H1 (cell line): Measurements from ENCODE around the gene AQP12A. TPM values are rescaled to one million over a fixed set of nuclear protein-coding genes. Genes with fewer than 3 reads are reported as not detected.
"Not testable (repeated sequence)": the region's sequence is repeated elsewhere in the genome, so short reads cannot be mapped to it uniquely, and the experiment has no call there.

Experiments used
- CTCF ChIA-PET: fragments of 300-600 bp; sonication (Branson Sonifier 250); formaldehyde crosslinking; loops from one replicate; lab custom pipeline; 2021; ENCODE audit not compliant: partially characterized antibody; lab: Charles Lee
- POLR2A ChIA-PET: fragments of 300-600 bp; sonication (Branson Sonifier 250); formaldehyde crosslinking; loops from one replicate; lab custom pipeline; 2021; ENCODE audit warnings: inconsistent platforms; ENCODE audit not compliant: partially characterized antibody; lab: Charles Lee
- DNase-seq, 2 experiments: peaks; one replicate each; pipeline versions ENCODE4 v3.0.0 to v3.0.0-alpha.2; 2010 to 2022; ENCODE audit warnings: low spot score in 2 of 2, low read depth in 1 of 2, mixed read lengths in 1 of 2
- FAIRE-seq: peaks from 2 replicates; lab custom pipeline; 2011; peaks lifted over from hg19 to GRCh38; lab: Jason Lieb, UNC
- H2AFZ ChIP-seq: 2 replicates; pipeline ENCODE4 v1.8.1; 2012; ENCODE audit warnings: low read length, inconsistent platforms
- H2AK5ac ChIP-seq: 2 replicates; pipeline ENCODE4 v1.6.1; 2013; ENCODE audit warnings: low read depth, low read length
- H2BK120ac ChIP-seq: replicated peaks from 2 replicates; pipeline ENCODE3; 2013; ENCODE audit warnings: low read depth, low read length, inconsistent platforms
- H2BK12ac ChIP-seq: 2 replicates; pipeline ENCODE4 v1.6.1; 2013; ENCODE audit warnings: low read depth, low read length
- H2BK15ac ChIP-seq: 2 replicates; pipeline ENCODE4 v1.6.1; 2013; ENCODE audit warnings: low read length
- H2BK20ac ChIP-seq: 2 replicates; pipeline ENCODE4 v1.6.1; 2013; ENCODE audit warnings: low read length
- H2BK5ac ChIP-seq: 2 replicates; pipeline ENCODE4 v1.6.1; 2013; ENCODE audit warnings: low read depth, low read length
- H3K14ac ChIP-seq: 2 replicates; pipeline ENCODE4 v1.6.1; 2013; ENCODE audit warnings: inconsistent platforms; ENCODE audit not compliant: insufficient read length
- H3K18ac ChIP-seq: 2 replicates; pipeline ENCODE4 v1.6.1; 2013; ENCODE audit warnings: low read length; ENCODE audit errors: extremely low read depth
- H3K23ac ChIP-seq: 2 replicates; pipeline ENCODE4 v1.6.1; 2013; ENCODE audit warnings: inconsistent platforms; ENCODE audit not compliant: insufficient read length
- H3K23me2 ChIP-seq: 2 replicates; pipeline ENCODE4 v1.6.1; 2013; ENCODE audit warnings: low read depth, low read length
- H3K27ac ChIP-seq: 2 replicates; pipeline ENCODE4 v1.6.1; 2011; ENCODE audit warnings: low read depth, low read length, inconsistent platforms
- H3K27me3 ChIP-seq, 4 experiments: replicated peaks in 1 of 4; 1 replicate in 1 of 4; 2 replicates in 3 of 4; pipeline versions ENCODE4 v1.6.1 to v1.8.1; 2011 to 2013; ENCODE audit warnings: low read length in 3 of 4, mild to moderate bottlenecking in 3 of 4, inconsistent platforms in 2 of 4, mixed read lengths in 2 of 4, moderate library complexity in 1 of 4; ENCODE audit not compliant: control insufficient read depth in 3 of 4, insufficient read depth in 3 of 4; ENCODE audit errors: extremely low read depth in 1 of 4
- H3K36me3 ChIP-seq, 4 experiments: 2 replicates each; pipeline versions ENCODE4 v1.6.1 to v1.8.1; 2011 to 2013; ENCODE audit warnings: mild to moderate bottlenecking in 4 of 4, low read length in 3 of 4, moderate library complexity in 2 of 4, control low read depth in 1 of 4, inconsistent platforms in 1 of 4; ENCODE audit not compliant: insufficient read depth in 4 of 4, control insufficient read depth in 2 of 4
- H3K4ac ChIP-seq: replicated peaks from 2 replicates; pipeline ENCODE3; 2013; ENCODE audit warnings: low read length, low read depth, mixed read lengths, inconsistent platforms; ENCODE audit not compliant: insufficient read length
- H3K4me1 ChIP-seq, 4 experiments: replicated peaks in 1 of 4; 1 replicate in 1 of 4; 2 replicates in 3 of 4; pipeline versions ENCODE4 v1.6.1 to v1.8.1; 2011 to 2013; ENCODE audit warnings: low read length in 3 of 4, inconsistent platforms in 2 of 4, mixed read lengths in 1 of 4; ENCODE audit not compliant: insufficient read depth in 4 of 4, control insufficient read depth in 3 of 4
- H3K4me2 ChIP-seq, 2 experiments: 2 replicates each; pipeline versions ENCODE4 v1.6.1 to v1.8.1; 2011 to 2013; ENCODE audit warnings: low read depth in 2 of 2, low read length in 2 of 2, control low read depth in 1 of 2, inconsistent platforms in 1 of 2, mild to moderate bottlenecking in 1 of 2; ENCODE audit not compliant: insufficient read depth in 1 of 2
- H3K4me3 ChIP-seq, 4 experiments: fragments of 200-600, 300-600 bp in 1 of 4; sonication (generic), shearing (Covaris generic), sonication (Bioruptor Twin) in 1 of 4; 2 replicates each; pipeline versions ENCODE4 v1.5.1 to v1.8.1; 2011 to 2016; ENCODE audit warnings: low read length in 4 of 4, low read depth in 3 of 4, control low read depth in 2 of 4, inconsistent platforms in 2 of 4, mild to moderate bottlenecking in 2 of 4, mixed read lengths in 1 of 4, moderate library complexity in 1 of 4; ENCODE audit not compliant: insufficient read depth in 2 of 4; ENCODE audit errors: extremely low read depth in 1 of 4
- H3K56ac ChIP-seq: replicated peaks from 2 replicates; pipeline ENCODE3; 2013; ENCODE audit warnings: low read depth, mild to moderate bottlenecking, mixed read lengths, low read length, inconsistent platforms; ENCODE audit not compliant: insufficient read length
- H3K79me1 ChIP-seq: 2 replicates; pipeline ENCODE4 v1.6.1; 2013; ENCODE audit warnings: low read depth, low read length, control low read depth
- H3K79me2 ChIP-seq, 2 experiments: 2 replicates each; pipeline versions ENCODE4 v1.6.1 to v1.8.1; 2012 to 2013; ENCODE audit warnings: low read length in 2 of 2, mild to moderate bottlenecking in 2 of 2, inconsistent platforms in 1 of 2; ENCODE audit not compliant: insufficient read depth in 2 of 2, control insufficient read depth in 1 of 2
- H3K9ac ChIP-seq, 4 experiments: replicated peaks in 1 of 4; 1 replicate in 1 of 4; 2 replicates in 3 of 4; pipeline versions ENCODE4 v1.6.1 to v1.8.1; 2011 to 2013; ENCODE audit warnings: low read depth in 3 of 4, low read length in 3 of 4, control low read depth in 2 of 4, mild to moderate bottlenecking in 2 of 4, moderate library complexity in 2 of 4, inconsistent platforms in 1 of 4; ENCODE audit errors: extremely low read depth in 1 of 4
- H3K9me3 ChIP-seq, 2 experiments: 2 replicates each; pipeline versions ENCODE4 v1.6.1 to v1.8.1; 2012 to 2013; ENCODE audit warnings: mild to moderate bottlenecking in 2 of 2, moderate library complexity in 2 of 2, control low read depth in 1 of 2, inconsistent platforms in 1 of 2, low read depth in 1 of 2, low read length in 1 of 2, mixed read lengths in 1 of 2; ENCODE audit not compliant: insufficient read depth in 2 of 2
- H4K20me1 ChIP-seq, 2 experiments: replicated peaks in 1 of 2; 2 replicates each; pipeline versions ENCODE3 to v1.8.1; 2011 to 2013; ENCODE audit warnings: inconsistent platforms in 2 of 2, low read length in 2 of 2, mild to moderate bottlenecking in 1 of 2; ENCODE audit not compliant: insufficient read depth in 2 of 2, control insufficient read depth in 1 of 2
- H4K5ac ChIP-seq: 2 replicates; pipeline ENCODE4 v1.6.1; 2013; ENCODE audit warnings: low read length, low read depth, mixed read lengths, inconsistent platforms; ENCODE audit not compliant: insufficient read length
- H4K8ac ChIP-seq: 2 replicates; pipeline ENCODE4 v1.8.0; 2013; ENCODE audit warnings: mild to moderate bottlenecking, moderate library complexity, low read length, inconsistent platforms; ENCODE audit not compliant: insufficient read depth; ENCODE audit errors: extremely low read depth
- H4K91ac ChIP-seq: replicated peaks from 2 replicates; pipeline ENCODE3; 2013; ENCODE audit warnings: low read length, mixed read lengths, inconsistent platforms; ENCODE audit not compliant: insufficient read length
- WGBS, 2 experiments: shearing (Covaris generic) in 1 of 2; methylation state at CpG; one replicate each; pipeline versions ENCODE4 v1.1.6 to v1.1.7; 2013 to 2015; ENCODE audit warnings: low lambda C conversion rate in 2 of 2, mixed read lengths in 2 of 2, inconsistent platforms in 1 of 2, low coverage in 1 of 2, missing lambda C conversion rate in 1 of 2; ENCODE audit not compliant: insufficient replicate concordance in 2 of 2, insufficient coverage in 1 of 2, insufficient read length in 1 of 2; ENCODE audit errors: extremely low coverage in 1 of 2, missing lambda C conversion rate in 1 of 2; 5-methylcytosine and 5-hydroxymethylcytosine counted together
- polyA plus RNA-seq, 7 experiments: library from polyadenylated mRNA; depleted of rRNA in 3 of 7; stranded (reverse) in 5 of 7; unstranded in 2 of 7; fragments of >200 nt in 5 of 7; fragments of 200-250 nt in 2 of 7; gene quantifications; 1 replicate in 5 of 7; 2 replicates in 1 of 7; 4 replicates in 1 of 7; pipeline versions ENCODE4 v1.2.1 to v1.2.3, GENCODE V29; 2011 to 2013; ENCODE audit warnings: missing spikeins in 2 of 7, mixed read lengths in 2 of 7
- total RNA-seq: library from RNA; stranded (reverse); fragmentation: NEBNext Ultra II Directional; extraction: Animal tissue kit (Norgen Biotek cat#: 25700); gene quantifications from 2 replicates; pipeline ENCODE4 v1.2.1, GENCODE V29; 2021

AQP12A gene
- total and polyA plus RNA-seq, 2 of the 8 experiments (the other 6 are each of a cell fraction or from before 2014, with no cell fraction given), result not detected

GRCh38 chr2:240694304-240694703 lies 2.6 kb downstream of the AQP12A start:
- H3K23me2 ChIP-seq, H4K5ac ChIP-seq, H3K9me3 ChIP-seq, H3K27ac ChIP-seq, POLR2A ChIA-PET, H3K56ac ChIP-seq, H4K20me1 ChIP-seq, H2BK20ac ChIP-seq, H3K36me3 ChIP-seq, H2AFZ ChIP-seq, H4K8ac ChIP-seq, H4K91ac ChIP-seq, H2BK12ac ChIP-seq, H2BK120ac ChIP-seq, H2BK15ac ChIP-seq, H3K23ac ChIP-seq, H3K4me3 ChIP-seq, H3K18ac ChIP-seq, DNase-seq, H3K79me2 ChIP-seq, H2BK5ac ChIP-seq, H3K79me1 ChIP-seq, CTCF ChIA-PET, FAIRE-seq, H3K9ac ChIP-seq, H3K4ac ChIP-seq, H3K14ac ChIP-seq, H3K27me3 ChIP-seq, H2AK5ac ChIP-seq, H3K4me1 ChIP-seq, H3K4me2 ChIP-seq: not testable (repeated sequence)
- WGBS, 2 experiments, result no CpG with 5 or more reads among the region's 12 CpGs

- H2BK20ac ChIP-seq, H4K8ac ChIP-seq, H2BK120ac ChIP-seq, H4K91ac ChIP-seq, H2BK5ac ChIP-seq, CTCF ChIA-PET, H3K4me2 ChIP-seq, H3K4me1 ChIP-seq, H3K56ac ChIP-seq, H3K23ac ChIP-seq, H3K36me3 ChIP-seq, POLR2A ChIA-PET, H3K79me1 ChIP-seq, H3K27ac ChIP-seq, H4K5ac ChIP-seq, H3K9me3 ChIP-seq, H3K23me2 ChIP-seq, H3K14ac ChIP-seq, H2BK12ac ChIP-seq, H2BK15ac ChIP-seq, H2AK5ac ChIP-seq, H3K79me2 ChIP-seq, H3K4me3 ChIP-seq, H3K18ac ChIP-seq, DNase-seq, H3K4ac ChIP-seq, H2AFZ ChIP-seq, H4K20me1 ChIP-seq, H3K9ac ChIP-seq, H3K27me3 ChIP-seq: not testable (repeated sequence)
- no CpG with 5 or more reads among the region's 19 CpGs for WGBS, 2 experiments
- FAIRE-seq, result peak; percentile 72
Observed at GRCh38 chr2:240695593-240695992, 3.9 kb downstream of the AQP12A start.
